ENCODE results near the gene YDJC. TPM values are rescaled to one million over a fixed set of nuclear protein-coding genes. Genes with fewer than 3 reads are reported as not detected.

YDJC gene
- total RNA-seq, 2 donors from 2014 or later, result 16.4 to 19.9 TPM

- Mint-ChIP-seq H3K4me1 (peaks cover 5% of the 10 kb centered on the region), H3K27ac (no peak overlapping the region), H3K9me3 (peaks cover 2% of the 10 kb centered on the region), H3K4me3 (no peak overlapping the region), H3K36me3 (ENCODE audit: low read depth) (peaks cover 36% of the 10 kb centered on the region), H3K27me3 (ENCODE audit: insufficient read depth) (no peaks in the 10 kb centered on the region)
- Histone ChIP-seq H3K4me3 (ENCODE audit: low read length) (no peak overlapping the region), H3K36me3 (ENCODE audit: control insufficient read depth, insufficient read depth, low read length) (peaks cover 53% of the 10 kb centered on the region), H3K9ac (ENCODE audit: extremely low read depth, low read length, poor library complexity, severe bottlenecking) (no peak overlapping the region), H3K27me3 (ENCODE audit: control insufficient read depth, insufficient read depth, low read length, poor library complexity, severe bottlenecking) (no peaks in the 10 kb centered on the region), H3K27ac (ENCODE audit: low read depth, low read length) (no peak overlapping the region), H3K4me1 (ENCODE audit: control insufficient read depth, insufficient read depth, low read length) (no peaks in the 10 kb centered on the region), H3K9me3 (ENCODE audit: control insufficient read depth, low read length) (no peaks in the 10 kb centered on the region)
- TF ChIP-seq CTCF (conservative IDR thresholded peaks at IDR 0.05), result peak; percentile 85
- WGBS, 2 experiments (ENCODE audit: insufficient coverage in 1 of 2, insufficient read length in 1 of 2), result 61 to 65% methylated on average over 7 to 8 of the region's 8 CpGs
- peak; percentile 92 for DNase-seq
Observed at GRCh38 chr22:21624120-21624879, 5.5 kb downstream of the YDJC start.

- Mint-ChIP-seq H3K4me3 (no peak overlapping the region), H3K36me3 (ENCODE audit: low read depth) (peaks cover 39% of the 10 kb centered on the region), H3K9me3 (peaks cover 2% of the 10 kb centered on the region), H3K27me3 (ENCODE audit: insufficient read depth) (no peaks in the 10 kb centered on the region), H3K4me1 (peaks cover 5% of the 10 kb centered on the region), H3K27ac (no peak overlapping the region)
- Histone ChIP-seq H3K4me3 (ENCODE audit: low read length) (no peak overlapping the region), H3K27ac (ENCODE audit: low read depth, low read length) (no peak overlapping the region), H3K9me3 (ENCODE audit: control insufficient read depth, low read length) (no peaks in the 10 kb centered on the region), H3K4me1 (ENCODE audit: control insufficient read depth, insufficient read depth, low read length) (no peaks in the 10 kb centered on the region), H3K27me3 (ENCODE audit: control insufficient read depth, insufficient read depth, low read length, poor library complexity, severe bottlenecking) (no peaks in the 10 kb centered on the region), H3K9ac (ENCODE audit: extremely low read depth, low read length, poor library complexity, severe bottlenecking) (no peak overlapping the region), H3K36me3 (ENCODE audit: control insufficient read depth, insufficient read depth, low read length) (peaks cover 57% of the 10 kb centered on the region)
- no peak for DNase-seq
- 91 to 96% methylated on average over 4 to 7 of the region's 7 CpGs for WGBS, 2 experiments (ENCODE audit: insufficient coverage in 1 of 2, insufficient read length in 1 of 2)
- TF ChIP-seq CTCF (conservative IDR thresholded peaks at IDR 0.05), result no peak
Observed at GRCh38 chr22:21623648-21623970, 6.2 kb downstream of the YDJC start.

- Mint-ChIP-seq H3K27ac (no peak overlapping the region), H3K4me3 (no peak overlapping the region), H3K27me3 (ENCODE audit: insufficient read depth) (no peaks in the 10 kb centered on the region), H3K4me1 (peaks cover 1% of the 10 kb centered on the region), H3K9me3 (no peaks in the 10 kb centered on the region), H3K36me3 (ENCODE audit: low read depth) (peaks cover 36% of the 10 kb centered on the region)
- H3K4me1 ChIP-seq (ENCODE audit: control insufficient read depth, insufficient read depth, low read length), result no peaks in the 10 kb centered on the region
- no peak overlapping the region for H3K9ac ChIP-seq (ENCODE audit: extremely low read depth, low read length, poor library complexity, severe bottlenecking)
- H3K4me3 ChIP-seq (ENCODE audit: low read length), result no peak overlapping the region
- H3K27me3 ChIP-seq (ENCODE audit: control insufficient read depth, insufficient read depth, low read length, poor library complexity, severe bottlenecking), result no peaks in the 10 kb centered on the region
- WGBS, 2 experiments (ENCODE audit: insufficient coverage in 1 of 2, insufficient read length in 1 of 2), result 94 to 99% methylated on average over 14 to 23 of the region's 23 CpGs
- peaks cover 55% of the 10 kb centered on the region for H3K36me3 ChIP-seq (ENCODE audit: control insufficient read depth, insufficient read depth, low read length)
- TF ChIP-seq CTCF (conservative IDR thresholded peaks at IDR 0.05), result no peak
- H3K9me3 ChIP-seq (ENCODE audit: control insufficient read depth, low read length), result no peaks in the 10 kb centered on the region
- no peak for DNase-seq
- H3K27ac ChIP-seq (ENCODE audit: low read depth, low read length), result no peak overlapping the region
Observed at GRCh38 chr22:21622919-21623647, 6.7 kb downstream of the YDJC start.

Measured in endodermal cell (in vitro differentiated cells).